Right forelimb (tissue), 1 donor: ENCODE results near the gene FSIP1.

Experiments used
- DNase-seq: peaks from one replicate; pipeline ENCODE4 v3.0.0-alpha.2; 2018

The FSIP1 gene

DNA sequence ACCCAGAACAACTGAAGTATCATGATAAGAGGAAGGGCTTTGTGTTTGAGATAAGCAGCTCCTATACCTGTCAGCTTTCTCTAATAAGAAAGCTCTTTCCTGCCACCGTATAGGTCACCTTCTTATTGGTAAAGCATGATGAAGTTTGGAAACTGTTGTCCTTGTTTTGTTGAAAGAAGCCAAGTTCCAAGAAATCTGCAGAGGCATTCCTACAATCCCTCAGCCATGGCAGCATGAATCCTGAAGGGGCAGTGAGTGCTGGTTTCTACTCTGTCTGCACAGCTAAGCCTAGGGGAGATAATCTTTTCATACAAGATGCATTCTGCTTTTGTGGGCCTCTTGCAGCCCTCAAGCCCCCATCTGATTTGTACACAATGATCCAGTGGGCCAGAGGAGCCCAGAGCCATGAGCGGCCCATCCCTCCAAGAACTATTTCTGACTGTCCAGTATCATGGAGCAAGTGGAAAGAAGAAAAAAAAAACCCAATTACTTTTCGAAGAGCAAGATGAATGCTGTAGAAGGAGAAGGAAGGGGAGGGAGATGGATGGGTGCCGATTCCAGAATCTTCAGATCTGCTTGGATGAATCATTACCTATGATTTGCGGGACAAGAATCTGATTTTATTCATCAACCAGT lies 203.7 kb downstream of the FSIP1 start:
- peak; percentile 58 for DNase-seq

GRCh38 chr15:39575180-39575579 lies 207.5 kb downstream of the FSIP1 start:
- no peak for DNase-seq

DNA sequence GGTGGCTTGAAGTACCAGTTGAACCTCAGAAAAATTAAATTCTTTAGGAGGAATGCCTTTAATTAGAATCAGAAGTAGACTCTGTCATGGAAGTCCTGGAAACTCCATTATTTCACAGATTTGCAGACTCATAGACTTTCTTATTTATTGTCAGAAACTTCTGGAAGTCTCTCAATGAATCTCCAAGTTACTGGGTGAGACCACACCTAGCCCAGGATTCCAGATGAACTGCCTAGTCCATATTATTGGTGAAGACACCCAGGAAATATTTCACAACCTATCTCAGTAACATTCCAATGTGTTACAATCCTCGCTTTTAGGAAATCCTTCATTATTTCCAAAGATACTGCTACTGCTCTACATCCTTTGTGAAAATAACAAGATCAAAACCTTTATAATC lies 208.2 kb downstream of the FSIP1 start:
- DNase-seq = no peak

DNA sequence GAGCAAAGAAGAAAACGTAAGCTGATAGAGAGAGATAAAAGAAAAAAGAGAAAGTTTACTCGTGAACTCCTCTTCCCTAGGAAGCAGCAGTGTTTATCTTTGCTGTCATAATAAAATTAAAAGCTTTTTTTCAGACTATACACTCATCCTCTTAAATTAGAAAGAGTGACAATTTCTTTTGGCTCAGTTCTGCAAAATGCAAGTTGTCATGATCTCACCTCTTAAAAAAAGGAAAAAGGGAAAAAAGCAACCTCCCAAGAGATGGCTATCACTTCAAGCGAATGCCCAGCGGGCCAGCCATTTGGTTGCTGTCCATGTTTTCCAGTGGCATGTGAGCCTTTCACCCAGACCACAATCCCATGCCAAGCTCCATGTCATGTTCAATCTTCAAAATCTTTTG lies 208.8 kb downstream of the FSIP1 start:
- no peak for DNase-seq

- DNase-seq = no peak
Measured at GRCh38 chr15:39573287-39573686, 209.4 kb downstream of the FSIP1 start.

- DNase-seq = no peak
Measured at GRCh38 chr15:39565851-39566250, 216.8 kb downstream of the FSIP1 start.

- DNase-seq = no peak
Measured at GRCh38 chr15:39564972-39565665, 217.5 kb downstream of the FSIP1 start.

DNA sequence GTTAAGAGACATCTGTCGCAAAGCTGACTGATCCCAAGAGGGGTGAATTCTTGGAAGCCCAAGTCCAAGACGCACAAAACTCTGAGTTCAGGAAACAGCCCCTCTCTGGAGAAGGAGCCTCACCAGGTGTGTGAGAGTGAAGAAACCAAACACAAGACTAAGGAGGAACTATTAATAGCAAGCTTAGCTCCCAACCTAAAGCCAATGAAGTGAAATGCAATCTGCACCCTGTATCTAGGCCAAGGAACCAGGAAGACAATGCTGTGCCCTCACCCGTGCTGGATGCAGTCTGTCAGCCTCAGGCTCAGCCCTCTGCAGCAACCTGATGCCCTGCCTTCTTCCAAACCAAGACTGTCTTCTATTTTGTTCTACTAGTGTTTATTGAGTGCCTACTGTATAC lies 224.2 kb downstream of the FSIP1 start:
- no peak for DNase-seq

GRCh38 chr15:39556461-39556860 lies 226.2 kb downstream of the FSIP1 start:
- no peak for DNase-seq

DNA sequence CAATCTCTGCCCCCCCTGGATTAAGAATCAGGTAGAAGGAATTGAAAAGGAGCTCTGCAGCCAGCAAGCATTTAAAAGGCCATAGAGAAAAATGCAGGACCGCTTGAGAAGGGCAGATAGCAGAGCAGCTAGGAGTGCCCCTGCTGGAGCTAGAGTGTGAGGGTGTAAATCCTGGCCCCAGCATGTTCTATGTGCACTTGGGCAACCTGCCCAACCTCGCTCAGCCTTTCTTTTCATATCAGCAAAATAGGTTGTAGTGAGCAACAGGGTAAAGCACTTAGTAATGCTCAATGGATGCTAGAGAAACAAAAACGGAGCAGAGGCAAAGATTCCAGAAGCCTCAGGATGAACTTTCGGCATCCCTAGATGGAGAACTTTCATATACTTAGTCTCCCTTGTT lies 226.8 kb downstream of the FSIP1 start:
- DNase-seq = no peak

GRCh38 chr15:39554746-39555387 lies 227.8 kb downstream of the FSIP1 start:
- DNase-seq = no peak

DNA sequence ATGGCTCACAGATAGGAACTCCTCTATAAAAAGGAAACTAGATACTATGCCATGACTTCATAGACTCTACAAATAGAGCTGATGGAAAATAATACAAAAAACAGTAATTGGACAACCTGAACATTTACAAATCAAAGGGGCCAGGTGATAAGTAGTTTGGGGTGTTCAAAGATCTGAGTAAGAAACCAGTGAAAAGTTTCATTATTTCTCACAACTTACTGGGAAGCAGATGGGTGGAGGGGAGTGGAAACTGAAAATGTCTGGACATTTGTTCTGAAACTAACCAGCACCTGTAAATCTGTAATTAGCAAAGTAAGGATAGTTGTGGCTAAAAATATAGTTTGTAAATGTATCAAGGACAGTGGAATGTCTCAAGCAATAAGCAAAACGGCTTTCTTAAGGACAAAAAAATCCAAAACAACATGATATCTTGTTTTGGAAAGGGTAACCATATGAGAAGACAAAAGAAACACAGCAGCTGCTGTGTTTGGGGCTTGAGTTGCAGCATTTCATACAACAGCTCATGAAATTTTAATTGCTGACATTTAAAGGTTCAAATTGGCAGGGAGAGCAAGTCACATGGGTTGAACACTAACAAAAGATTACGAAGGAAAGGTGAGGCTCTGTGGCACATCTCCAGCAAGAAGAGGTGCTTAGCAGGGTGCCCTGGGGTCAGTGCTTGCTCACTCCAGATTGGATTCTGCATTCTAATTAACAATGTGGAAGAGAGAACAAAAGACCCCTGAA lies 228.5 kb downstream of the FSIP1 start:
- DNase-seq = no peak

DNA sequence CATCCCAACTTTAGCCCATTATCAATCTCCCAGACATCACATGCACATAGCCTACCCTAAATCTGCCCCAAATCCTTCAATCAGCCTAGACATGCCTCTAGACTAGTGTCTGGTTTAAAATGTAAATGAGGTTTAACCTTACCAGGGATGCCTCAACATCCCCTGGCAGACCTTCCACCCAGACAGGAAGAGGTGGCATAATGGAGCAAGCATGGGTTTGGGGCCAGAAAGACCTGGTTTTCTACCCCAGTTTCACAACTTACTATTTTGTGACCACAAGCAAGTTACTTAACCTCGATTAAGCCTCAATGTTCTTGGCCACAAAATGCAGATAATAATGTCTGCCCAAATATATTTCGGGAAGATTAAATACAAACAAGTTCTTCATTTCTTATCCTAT lies 230.1 kb downstream of the FSIP1 start:
- DNase-seq = no peak

- no peak for DNase-seq
Measured at GRCh38 chr15:39551476-39551875, 231.2 kb downstream of the FSIP1 start.
